Psoas muscle (tissue), 8 donors: Measurements from ENCODE around the gene AJAP1. TPM values are rescaled to one million over a fixed set of nuclear protein-coding genes. Genes with fewer than 3 reads are reported as not detected.

Source experiments
- ATAC-seq, 4 donors: fragments of 200-7000 bp; cut with Tn5 transposase; one replicate each; pipeline ENCODE4 v1.9.1; 2020; ENCODE audit warnings: moderate library complexity in 3 of 4, mild to moderate bottlenecking in 2 of 4
- DNase-seq, 2 donors: peaks; one replicate each; pipeline ENCODE4 v3.0.0-alpha.2; 2020
- H3K27ac ChIP-seq: fragments of 200-600 bp; one replicate; pipeline ENCODE4 v1.8.0; 2022
- H3K27me3 ChIP-seq, 3 donors: fragments of 200-600 bp in 1 of 3; one replicate each; pipeline versions ENCODE4 v1.6.1 to v1.8.0; 2013 to 2022; ENCODE audit warnings: low read length in 2 of 3, mild to moderate bottlenecking in 2 of 3, moderate library complexity in 1 of 3; ENCODE audit not compliant: insufficient read depth in 3 of 3
- H3K36me3 ChIP-seq, 2 donors: fragments of 200-600 bp in 1 of 2; one replicate each; pipeline versions ENCODE4 v1.6.1 to v1.8.0; 2013 to 2022; ENCODE audit warnings: low read depth in 1 of 2, mild to moderate bottlenecking in 1 of 2, moderate library complexity in 1 of 2; ENCODE audit not compliant: insufficient read depth in 1 of 2
- H3K4me1 ChIP-seq: fragments of 200-600 bp; one replicate; pipeline ENCODE4 v1.8.0; 2022
- H3K4me3 ChIP-seq: fragments of 200-600 bp; one replicate; pipeline ENCODE4 v1.8.0; 2022; ENCODE audit warnings: mild to moderate bottlenecking
- H3K9me3 ChIP-seq: fragments of 200-600 bp; one replicate; pipeline ENCODE4 v1.8.0; 2022
- CTCF ChIP-seq: fragments of 200-600 bp; IDR thresholded peaks from one replicate; pipeline ENCODE4 v1.8.0; 2022; ENCODE audit warnings: antibody characterized with exemption
- WGBS, 3 donors: extraction: QIAGEN DNeasy Blood & Tissue Kit; methylation state at CpG; one replicate each; pipeline versions ENCODE4 v1.1.6 to v1.1.7; 2013; 5-methylcytosine and 5-hydroxymethylcytosine counted together
- intact Hi-C, 2 donors: fragments of 100-400 bp; cut with DNase I; formaldehyde crosslinking; loops; one replicate each; pipeline versions ENCODE4 v1.11.0 to v1.14.2; 2022
- polyA plus RNA-seq, 3 donors: library from polyadenylated mRNA; stranded (reverse); fragments of 200-250 nt; gene quantifications; one replicate each; pipeline ENCODE4 v1.2.3, GENCODE V29; 2013
- total RNA-seq, 4 donors: library from RNA; stranded (reverse); fragmentation: NEBNext Ultra II Directional in 2 of 4; extraction: Animal tissue kit (Norgen Biotek cat#: 25700) in 2 of 4; gene quantifications; one replicate each; pipeline versions ENCODE4 v1.2.1 to v1.2.4, GENCODE V29; 2021 to 2023
- donor health status: healthy with polysubstance abuse.
- donor health status: DM: no; HTN: no; CAD: no; lungs with moderate emphysema.
- donor health status: Bipolar disorder and iron deficiency.
- donor health status: healthy.
- donor health status: DM: yes; HTN: yes; CAD: no.
- donor health status: DM: no; HTN: no; CAD: no.
- donor health status: DM: no; HTN: no; CAD: no.
- donor health status: DM: yes; HTN: yes; CAD: no.

Gene AJAP1
- total and polyA plus RNA-seq, 7 donors = under 0.01 to 1.4 (median 0.07) TPM

- H3K27me3 ChIP-seq = peaks cover 0 to 2% (median 0%) of the 10 kb centered on the region in 3 donors
- 58 to 70% (median 67%) methylated on average over 10 of the region's 10 CpGs for WGBS, 3 donors
- no peak overlapping the region for H3K4me3 ChIP-seq
- intact Hi-C loops = no loop called here
- H3K9me3 ChIP-seq = no peaks in the 10 kb centered on the region
- no peaks in the 10 kb centered on the region for H3K4me1 ChIP-seq
- no peak for TF ChIP-seq CTCF
- ATAC-seq (no peak), DNase-seq (no peak)
- H3K36me3 ChIP-seq = no peaks in the 10 kb centered on the region
- H3K27ac ChIP-seq = no peak overlapping the region
Measured at GRCh38 chr1:4723106-4723505, 68.7 kb downstream of the AJAP1 start.

- WGBS, 3 donors = 88 to 90% (median 88%) methylated on average over 12 of the region's 12 CpGs
- no peaks in the 10 kb centered on the region for H3K9me3 ChIP-seq
- no peak overlapping the region for H3K27ac ChIP-seq
- H3K36me3 ChIP-seq = no peaks in the 10 kb centered on the region
- H3K4me3 ChIP-seq = no peak overlapping the region
- ATAC-seq (no peak), DNase-seq (no peak)
- intact Hi-C loops = no loop called here
- peaks cover 0 to 2% (median 0%) of the 10 kb centered on the region in 3 donors for H3K27me3 ChIP-seq
- H3K4me1 ChIP-seq = no peaks in the 10 kb centered on the region
- TF ChIP-seq CTCF = no peak
Measured at GRCh38 chr1:4724001-4724400, 69.6 kb downstream of the AJAP1 start.

GRCh38 chr1:4724695-4725250 lies 70.4 kb downstream of the AJAP1 start:
- WGBS, 3 donors = 54 to 68% (median 57%) methylated on average over 7 to 8 of the region's 8 CpGs
- Histone ChIP-seq H3K9me3 (no peaks in the 10 kb centered on the region), H3K27me3 (no peaks in the 10 kb centered on the region), H3K27ac (no peak overlapping the region), H3K4me1 (no peaks in the 10 kb centered on the region), H3K4me3 (no peak overlapping the region), H3K36me3 (no peaks in the 10 kb centered on the region)
- ATAC-seq (no peak), DNase-seq (no peak)
- no peak for TF ChIP-seq CTCF
- intact Hi-C loops = no loop called here

- H3K4me1 ChIP-seq = no peaks in the 10 kb centered on the region
- ATAC-seq (no peak), DNase-seq (no peak)
- H3K27me3 ChIP-seq = no peaks in the 10 kb centered on the region
- H3K27ac ChIP-seq = no peak overlapping the region
- H3K4me3 ChIP-seq = no peak overlapping the region
- no peaks in the 10 kb centered on the region for H3K9me3 ChIP-seq
- H3K36me3 ChIP-seq = no peaks in the 10 kb centered on the region
- TF ChIP-seq CTCF = no peak
- intact Hi-C loops = no loop called here
- WGBS, 3 donors = 79 to 82% (median 80%) methylated on average over 12 of the region's 12 CpGs
Measured at GRCh38 chr1:4725416-4725815, 71.0 kb downstream of the AJAP1 start.
